UCSD-AML1 (cell line): ENCODE data around the gene TMEM92.
A peak's percentile ranks its signal among the peaks of the same experiment; 100 is the strongest.
"Not testable (repeated sequence)": the region's sequence is repeated elsewhere in the genome, so short reads cannot be mapped to it uniquely, and the experiment has no call there.

Experiments
- DNase-seq: peaks from one replicate; lab custom pipeline; 2025; ENCODE audit not compliant: unreplicated experiment; lab: John Stamatoyannopoulos, UW

The TMEM92 gene

GRCh38 chr17:50273654-50274040 is 619 bp upstream of the TMEM92 start:
- no peak for DNase-seq

GRCh38 chr17:50274897-50275221 is 593 bp downstream of the TMEM92 start:
- DNase-seq = no peak

- no peak for DNase-seq
These were observed 1.0 kb downstream of the TMEM92 start for GRCh38 chr17:50275279-50275678.

- DNase-seq = no peak
These were observed 2.5 kb downstream of the TMEM92 start for GRCh38 chr17:50276588-50277356.

- DNase-seq = no peak
These were observed 3.1 kb downstream of the TMEM92 start for GRCh38 chr17:50277357-50277754.

- DNase-seq = no peak
These were observed 4.4 kb downstream of the TMEM92 start for GRCh38 chr17:50278526-50279180.

GRCh38 chr17:50279181-50279526 is 4.9 kb downstream of the TMEM92 start:
- DNase-seq = no peak

- DNase-seq = no peak
These were observed 5.4 kb downstream of the TMEM92 start for GRCh38 chr17:50279639-50280038.

- no peak for DNase-seq
These were observed 5.8 kb downstream of the TMEM92 start for GRCh38 chr17:50280068-50280467.

- no peak for DNase-seq
These were observed 6.7 kb downstream of the TMEM92 start for GRCh38 chr17:50280801-50281441.

- DNase-seq = no peak
These were observed 7.6 kb downstream of the TMEM92 start for GRCh38 chr17:50281739-50282401.

GRCh38 chr17:50283246-50283645 is 9.0 kb downstream of the TMEM92 start:
- no peak for DNase-seq

- DNase-seq = no peak
These were observed 9.4 kb downstream of the TMEM92 start for GRCh38 chr17:50283714-50284113.

GRCh38 chr17:50285941-50286340 is 11.7 kb downstream of the TMEM92 start:
- no peak for DNase-seq

GRCh38 chr17:50287302-50287701 is 13.0 kb downstream of the TMEM92 start:
- not testable (repeated sequence) for DNase-seq

- no peak for DNase-seq
These were observed 14.0 kb downstream of the TMEM92 start for GRCh38 chr17:50288306-50288705.

- no peak for DNase-seq
These were observed 15.0 kb downstream of the TMEM92 start for GRCh38 chr17:50289278-50289677.

GRCh38 chr17:50289991-50290702 is 15.9 kb downstream of the TMEM92 start:
- peak; percentile 61 for DNase-seq

- no peak for DNase-seq
These were observed 16.7 kb downstream of the TMEM92 start for GRCh38 chr17:50290933-50291332.

GRCh38 chr17:50292465-50292864 is 18.2 kb downstream of the TMEM92 start:
- no peak for DNase-seq

GRCh38 chr17:50295021-50295420 is 20.8 kb downstream of the TMEM92 start:
- DNase-seq = no peak
